Heart right ventricle (tissue), 16 donors: Measurements from ENCODE around the gene IL16. TPM values are rescaled to one million over a fixed set of nuclear protein-coding genes. Genes with fewer than 3 reads are reported as not detected.

Source experiments
- ATAC-seq, 8 donors: fragments of 200-7000 bp; cut with Tn5 transposase; one replicate each; pipeline ENCODE4 v1.9.1; 2020; ENCODE audit warnings: mild to moderate bottlenecking in 8 of 8, moderate library complexity in 8 of 8, moderate number of reproducible peaks in 1 of 8
- DNase-seq, 2 donors: peaks; one replicate each; pipeline ENCODE4 v3.0.0-alpha.2; 2020
- H3K27ac ChIP-seq, 10 donors: fragments of 200-600 bp; sonication (generic) in 2 of 10; one replicate each; pipeline versions ENCODE4 v1.5.0 to v1.8.0; 2020 to 2022; ENCODE audit warnings: mild to moderate bottlenecking in 3 of 10
- H3K27me3 ChIP-seq, 7 donors: fragments of 200-600 bp; one replicate each; pipeline ENCODE4 v1.8.0; 2021 to 2022; ENCODE audit warnings: mild to moderate bottlenecking in 2 of 7
- H3K36me3 ChIP-seq, 9 donors: fragments of 200-600 bp; sonication (generic) in 1 of 9; one replicate each; pipeline versions ENCODE4 v1.5.0 to v1.8.0; 2020 to 2022; ENCODE audit warnings: mild to moderate bottlenecking in 2 of 9
- H3K4me1 ChIP-seq, 9 donors: fragments of 200-600 bp; sonication (generic) in 1 of 9; one replicate each; pipeline versions ENCODE4 v1.5.0 to v1.8.0; 2020 to 2022; ENCODE audit warnings: mild to moderate bottlenecking in 4 of 9
- H3K4me3 ChIP-seq, 10 donors: fragments of 200-600 bp; sonication (generic) in 2 of 10; one replicate each; pipeline versions ENCODE4 v1.5.0 to v1.8.0; 2020 to 2022; ENCODE audit warnings: mild to moderate bottlenecking in 7 of 10, moderate library complexity in 2 of 10
- H3K9me3 ChIP-seq, 11 donors: fragments of 200-600 bp in 10 of 11; sonication (generic) in 2 of 11; one replicate each; pipeline versions ENCODE4 v1.5.0 to v1.8.0; 2013 to 2022; ENCODE audit warnings: mild to moderate bottlenecking in 2 of 11, control low read depth in 1 of 11, moderate library complexity in 1 of 11
- WGBS, 2 donors: extraction: QIAGEN DNeasy Blood & Tissue Kit; methylation state at CpG; one replicate each; pipeline ENCODE4 v1.1.7; 2013; ENCODE audit warnings: inconsistent platforms in 1 of 2; 5-methylcytosine and 5-hydroxymethylcytosine counted together
- intact Hi-C, 10 donors: fragments of 100-400 bp; cut with DNase I; formaldehyde crosslinking; loops; one replicate each; pipeline versions ENCODE4 v1.11.1 to v1.14.2; 2022
- polyA plus RNA-seq, 2 donors: library from polyadenylated mRNA; stranded (reverse); fragments of 200-250 nt; gene quantifications; one replicate each; pipeline ENCODE4 v1.2.3, GENCODE V29; 2013
- total RNA-seq, 10 donors: library from RNA; stranded (reverse); fragmentation: NEBNext Ultra II Directional in 3 of 10; extraction: Animal tissue kit (Norgen Biotek cat#: 25700) in 3 of 10; gene quantifications; one replicate each; pipeline versions ENCODE4 v1.2.1 to v1.2.4, GENCODE V29; 2021 to 2023
- TF ChIP-seq, protein P1 (sequence below), 9 donors: fragments of 200-600 bp; sonication (generic) in 2 of 9; IDR thresholded peaks; one replicate each; pipeline versions ENCODE4 v1.5.0 to v1.8.0; 2021 to 2022; ENCODE audit warnings: antibody characterized with exemption in 9 of 9, mild to moderate bottlenecking in 5 of 9, moderate library complexity in 1 of 9
- donor health status: Arrhythmogenic right ventricular cardiomyopathy.
- donor health status: ischemic (EF 13 %, LVEDD 7.1; RV severe dilation, severe dysfunction).
- donor health status: healthy with polysubstance abuse.
- donor health status: DM: no; HTN: yes; CAD: no.
- donor health status: DM: no; HTN: no; CAD: no.
- donor health status: ischemic (EF 25% LVEDD 6.9; RV normal size, moderate dysfunction).
- donor health status: ischemic (EF 25% LVEDD 5.7; RV mildly dilated, moderate dysfunction).
- donor health status: healthy.
- donor health status: DM: yes; HTN: yes; CAD: no.
- donor health status: Ischemic cardiomyopathy.
- donor health status: ischemic (EF 35%, LVEDD 5.7; RV mildly dilated, moderate dysfunction).
- donor health status: nonischemic (EF 11% LVEDD 7.7; RV severe dilation, severe dysfunction).
- donor health status: DM: yes; HTN: yes; CAD: no.
- donor health status: PGD.
- donor health status: ischemic (EF 29% LVEDD 5.4; RV normal size, mild dysfunction).
- donor health status: nonischemic (EF 23%, LVEDD 6.1; RV moderate dilation, normal function).

IL16 gene
- total and polyA plus RNA-seq, 12 donors: 3.3 to 13.1 (median 4.2) TPM

DNA sequence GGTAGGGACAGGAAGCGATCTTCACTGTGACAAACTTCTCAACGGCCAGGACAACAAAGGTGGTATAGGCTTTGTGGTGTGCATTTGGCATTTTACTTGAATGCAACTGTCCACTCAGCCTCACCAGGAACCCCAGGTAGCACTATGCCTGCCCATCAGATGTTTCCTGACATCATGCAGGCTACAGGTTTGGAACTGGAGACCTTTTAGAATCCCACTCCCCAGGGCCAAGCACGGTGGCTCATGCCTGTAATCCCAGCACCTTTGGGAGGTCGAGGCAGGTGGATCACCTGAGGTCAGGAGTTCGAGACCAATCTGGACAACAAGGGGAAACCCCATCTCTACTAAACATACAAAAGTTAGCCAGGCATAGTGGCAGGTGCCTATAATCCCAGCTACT is 117.7 kb downstream of the IL16 start:
- DNase-seq (no peak), ATAC-seq (no peak)
- Histone ChIP-seq H3K27ac (no peak overlapping the region), H3K27me3 (no peaks in the 10 kb centered on the region), H3K4me1 (peaks cover 0 to 45% (median 8%) of the 10 kb centered on the region in 9 donors), H3K36me3 (peaks cover 0 to 80% (median 11%) of the 10 kb centered on the region in 9 donors), H3K9me3 (no peaks in the 10 kb centered on the region), H3K4me3 (no peak overlapping the region)
- 92% methylated on average over 5 of the region's 5 CpGs for WGBS, 2 donors
- intact Hi-C loops: no loop called here
- TF ChIP-seq, protein P1, sequence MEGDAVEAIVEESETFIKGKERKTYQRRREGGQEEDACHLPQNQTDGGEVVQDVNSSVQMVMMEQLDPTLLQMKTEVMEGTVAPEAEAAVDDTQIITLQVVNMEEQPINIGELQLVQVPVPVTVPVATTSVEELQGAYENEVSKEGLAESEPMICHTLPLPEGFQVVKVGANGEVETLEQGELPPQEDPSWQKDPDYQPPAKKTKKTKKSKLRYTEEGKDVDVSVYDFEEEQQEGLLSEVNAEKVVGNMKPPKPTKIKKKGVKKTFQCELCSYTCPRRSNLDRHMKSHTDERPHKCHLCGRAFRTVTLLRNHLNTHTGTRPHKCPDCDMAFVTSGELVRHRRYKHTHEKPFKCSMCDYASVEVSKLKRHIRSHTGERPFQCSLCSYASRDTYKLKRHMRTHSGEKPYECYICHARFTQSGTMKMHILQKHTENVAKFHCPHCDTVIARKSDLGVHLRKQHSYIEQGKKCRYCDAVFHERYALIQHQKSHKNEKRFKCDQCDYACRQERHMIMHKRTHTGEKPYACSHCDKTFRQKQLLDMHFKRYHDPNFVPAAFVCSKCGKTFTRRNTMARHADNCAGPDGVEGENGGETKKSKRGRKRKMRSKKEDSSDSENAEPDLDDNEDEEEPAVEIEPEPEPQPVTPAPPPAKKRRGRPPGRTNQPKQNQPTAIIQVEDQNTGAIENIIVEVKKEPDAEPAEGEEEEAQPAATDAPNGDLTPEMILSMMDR (IDR thresholded peaks at IDR 0.05): no peak

DNA sequence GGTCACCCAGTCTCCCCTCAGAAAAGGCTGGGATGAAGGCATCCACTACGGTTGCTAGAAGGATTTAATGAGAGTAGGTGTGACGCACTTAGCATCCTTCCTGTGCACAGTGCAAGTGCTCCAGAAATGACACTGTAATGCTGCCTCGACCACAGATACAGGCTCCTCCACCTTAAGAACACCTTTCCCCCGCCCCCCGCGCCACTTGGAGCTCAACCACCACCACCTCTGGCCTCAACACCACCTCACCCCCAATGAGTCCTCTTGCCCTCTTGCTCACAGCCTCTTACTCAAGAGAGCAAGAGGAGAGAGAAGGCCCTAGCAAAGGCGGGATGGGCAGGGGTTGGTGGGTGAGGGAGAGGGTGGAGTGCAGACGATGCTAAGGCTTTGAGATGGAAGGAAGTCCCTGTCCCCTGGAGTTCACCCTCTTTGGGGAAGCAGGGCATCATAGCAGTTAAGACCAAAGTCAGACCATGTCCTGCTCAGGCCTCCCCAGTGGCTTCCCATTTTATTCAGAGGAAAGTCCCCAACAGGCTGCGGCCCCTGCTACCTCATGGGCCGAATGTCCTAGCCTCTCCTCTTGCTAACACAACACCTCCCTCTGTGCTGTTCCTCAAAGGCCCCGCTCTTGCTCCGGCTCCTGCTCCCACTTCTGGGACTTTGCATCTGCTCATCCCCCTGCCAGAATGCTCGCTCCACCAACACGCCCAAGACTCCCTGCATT is 118.9 kb downstream of the IL16 start:
- TF ChIP-seq, protein P1 (IDR thresholded peaks at IDR 0.05): no peak
- H3K9me3 ChIP-seq: no peaks in the 10 kb centered on the region
- ATAC-seq (no peak), DNase-seq (no peak)
- intact Hi-C loops: no loop called here
- peaks cover 0 to 86% (median 10%) of the 10 kb centered on the region in 9 donors for H3K36me3 ChIP-seq
- H3K4me1 ChIP-seq: peaks cover 0 to 33% (median 8%) of the 10 kb centered on the region in 9 donors
- no peaks in the 10 kb centered on the region for H3K27me3 ChIP-seq
- no peak overlapping the region for H3K4me3 ChIP-seq
- H3K27ac ChIP-seq: no peak overlapping the region
- 85 to 93% methylated on average over 14 of the region's 14 CpGs for WGBS, 2 donors

DNA sequence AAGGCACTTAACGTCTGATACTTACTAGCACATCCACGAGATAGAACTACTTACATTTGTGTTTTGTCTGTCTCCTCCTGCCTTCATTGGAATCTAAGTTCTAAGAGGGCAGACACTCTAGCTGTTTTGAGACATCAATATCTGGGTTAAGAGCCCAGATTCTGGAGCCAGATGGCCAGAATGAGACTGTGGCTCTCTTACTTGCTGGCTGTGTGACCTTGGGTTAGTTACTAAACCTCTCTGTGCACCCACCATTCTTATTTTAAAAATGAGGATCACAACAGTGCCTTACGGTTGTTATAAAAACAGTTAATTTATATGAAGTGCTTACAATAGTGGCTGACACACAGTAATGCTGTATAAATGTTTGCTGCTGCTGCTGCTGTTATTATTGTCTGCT is 119.6 kb downstream of the IL16 start:
- intact Hi-C loops: no loop called here
- Histone ChIP-seq H3K27ac (no peak overlapping the region), H3K9me3 (no peaks in the 10 kb centered on the region), H3K4me3 (no peak overlapping the region), H3K36me3 (peaks cover 0 to 89% (median 10%) of the 10 kb centered on the region in 9 donors), H3K4me1 (peaks cover 0 to 26% (median 8%) of the 10 kb centered on the region in 9 donors), H3K27me3 (no peaks in the 10 kb centered on the region)
- WGBS, 2 donors: 83 to 90% methylated on average over 3 of the region's 3 CpGs
- TF ChIP-seq, protein P1 (IDR thresholded peaks at IDR 0.05): no peak
- ATAC-seq (no peak), DNase-seq (no peak)

- Histone ChIP-seq H3K36me3 (peaks cover 0 to 76% (median 7%) of the 10 kb centered on the region in 9 donors), H3K4me3 (no peak overlapping the region), H3K27ac (no peak overlapping the region), H3K4me1 (peaks cover 0 to 21% (median 7%) of the 10 kb centered on the region in 9 donors), H3K27me3 (no peaks in the 10 kb centered on the region), H3K9me3 (no peaks in the 10 kb centered on the region)
- TF ChIP-seq, protein P1 (IDR thresholded peaks at IDR 0.05): no peak
- 94% methylated on average over 6 of the region's 6 CpGs for whole genome bisulfite sequencing, 2 donors
- ATAC-seq: no peak
- intact Hi-C loops: no loop called here
- DNase-seq: no peak
Observed at GRCh38 chr15:81317642-81318017, 121.0 kb downstream of the IL16 start.
